Body of pancreas (tissue), 4 donors: Measurements from ENCODE around the gene ADORA2A. TPM values are rescaled to one million over a fixed set of nuclear protein-coding genes. Genes with fewer than 3 reads are reported as not detected.

Source experiments
- ATAC-seq: fragments of 150-250 bp; one replicate; pipeline ENCODE4 v1.9.1; 2016
- DNase-seq, 4 donors: peaks; one replicate each; pipeline ENCODE4 v3.0.0-alpha.2; 2019
- H3K27ac ChIP-seq, 4 donors: fragments of 200-600 bp; sonication (generic); 1 replicate in 3 of 4; 2 replicates in 1 of 4; pipeline versions ENCODE4 v1.5.1 to v1.6.1; 2016 to 2019; ENCODE audit warnings: mild to moderate bottlenecking in 1 of 4, mixed read lengths in 1 of 4, moderate library complexity in 1 of 4
- H3K27me3 ChIP-seq, 2 donors: fragments of 200-600 bp; sonication (generic); one replicate each; pipeline ENCODE4 v1.6.0; 2016; ENCODE audit warnings: mild to moderate bottlenecking in 1 of 2
- H3K36me3 ChIP-seq, 2 donors: fragments of 200-600 bp; sonication (generic); replicated peaks in 1 of 2; 2 replicates each; pipeline ENCODE4 v1.5.1; 2016; ENCODE audit warnings: low read depth in 2 of 2; ENCODE audit not compliant: insufficient read depth in 1 of 2
- H3K4me1 ChIP-seq: fragments of 200-600 bp; sonication (generic); one replicate; pipeline ENCODE4 v1.6.0; 2016
- H3K4me3 ChIP-seq, 2 donors: fragments of 200-600 bp; sonication (generic); 1 replicate in 1 of 2; 2 replicates in 1 of 2; pipeline ENCODE4 v1.5.1; 2016 to 2019
- H3K9me3 ChIP-seq, 3 donors: fragments of 200-600 bp; sonication (generic); 1 replicate in 2 of 3; 2 replicates in 1 of 3; pipeline ENCODE4 v1.5.1; 2016
- POLR2A ChIP-seq, 3 donors: fragments of 450-650 bp; IDR thresholded peaks; one replicate each; pipeline ENCODE4 v1.6.1; 2016; ENCODE audit warnings: antibody characterized with exemption in 3 of 3, mild to moderate bottlenecking in 2 of 3
- WGBS, 2 donors: methylation state at CpG; one replicate each; pipeline ENCODE4 v1.1.5; 2017; 5-methylcytosine and 5-hydroxymethylcytosine counted together
- intact Hi-C: fragments of 100-400 bp; cut with DNase I; formaldehyde crosslinking; loops from one replicate; pipeline ENCODE4 v1.15.1; 2023
- total RNA-seq, 2 donors: library from RNA; depleted of rRNA; stranded (reverse); fragments of >200 nt; gene quantifications; one replicate each; pipeline ENCODE4 v1.1.0, GENCODE V29; 2016
- TF ChIP-seq, protein P1 (sequence below), 7 experiments: fragments of 450-650 bp in 4 of 7; fragments of 200-600 bp in 3 of 7; sonication (generic) in 3 of 7; IDR thresholded peaks; one replicate each; pipeline ENCODE4 v1.5.1; 2016 to 2019; ENCODE audit warnings: antibody characterized with exemption in 7 of 7

Gene ADORA2A
- total RNA-seq, 2 donors from 2014 or later = 2.1 to 19.4 TPM

DNA sequence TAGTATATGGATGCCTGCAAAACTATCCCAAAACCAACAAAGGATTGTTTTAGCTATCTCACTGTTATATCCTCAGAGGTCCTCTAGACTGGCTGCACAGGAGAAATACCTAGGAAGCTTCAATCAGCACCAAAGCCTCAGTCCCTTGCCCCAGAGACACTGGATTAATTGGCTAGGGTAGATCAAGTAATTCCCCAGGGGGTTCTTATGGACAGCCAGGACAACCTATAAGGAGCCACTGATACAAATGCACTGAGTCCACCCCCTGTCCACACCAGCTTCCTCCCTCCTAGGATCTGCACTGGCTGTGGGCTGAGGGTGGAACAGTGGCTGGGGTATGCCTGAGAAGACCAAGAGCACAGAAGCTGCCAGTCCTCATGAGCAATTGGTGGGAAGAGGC, 16.3 kb downstream of the ADORA2A start:
- no peaks in the 10 kb centered on the region for H3K36me3 ChIP-seq
- TF ChIP-seq POLR2A (IDR thresholded peaks at IDR 0.05) = no peak
- TF ChIP-seq, protein P1, sequence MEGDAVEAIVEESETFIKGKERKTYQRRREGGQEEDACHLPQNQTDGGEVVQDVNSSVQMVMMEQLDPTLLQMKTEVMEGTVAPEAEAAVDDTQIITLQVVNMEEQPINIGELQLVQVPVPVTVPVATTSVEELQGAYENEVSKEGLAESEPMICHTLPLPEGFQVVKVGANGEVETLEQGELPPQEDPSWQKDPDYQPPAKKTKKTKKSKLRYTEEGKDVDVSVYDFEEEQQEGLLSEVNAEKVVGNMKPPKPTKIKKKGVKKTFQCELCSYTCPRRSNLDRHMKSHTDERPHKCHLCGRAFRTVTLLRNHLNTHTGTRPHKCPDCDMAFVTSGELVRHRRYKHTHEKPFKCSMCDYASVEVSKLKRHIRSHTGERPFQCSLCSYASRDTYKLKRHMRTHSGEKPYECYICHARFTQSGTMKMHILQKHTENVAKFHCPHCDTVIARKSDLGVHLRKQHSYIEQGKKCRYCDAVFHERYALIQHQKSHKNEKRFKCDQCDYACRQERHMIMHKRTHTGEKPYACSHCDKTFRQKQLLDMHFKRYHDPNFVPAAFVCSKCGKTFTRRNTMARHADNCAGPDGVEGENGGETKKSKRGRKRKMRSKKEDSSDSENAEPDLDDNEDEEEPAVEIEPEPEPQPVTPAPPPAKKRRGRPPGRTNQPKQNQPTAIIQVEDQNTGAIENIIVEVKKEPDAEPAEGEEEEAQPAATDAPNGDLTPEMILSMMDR (IDR thresholded peaks at IDR 0.05) = no peak
- H3K27me3 ChIP-seq = no peaks in the 10 kb centered on the region
- no peaks in the 10 kb centered on the region for H3K9me3 ChIP-seq
- H3K4me3 ChIP-seq = no peak overlapping the region
- no peak overlapping the region for H3K27ac ChIP-seq
- DNase-seq (no peak), ATAC-seq (no peak)
- intact Hi-C loops = no loop called here
- H3K4me1 ChIP-seq = no peaks in the 10 kb centered on the region

DNA sequence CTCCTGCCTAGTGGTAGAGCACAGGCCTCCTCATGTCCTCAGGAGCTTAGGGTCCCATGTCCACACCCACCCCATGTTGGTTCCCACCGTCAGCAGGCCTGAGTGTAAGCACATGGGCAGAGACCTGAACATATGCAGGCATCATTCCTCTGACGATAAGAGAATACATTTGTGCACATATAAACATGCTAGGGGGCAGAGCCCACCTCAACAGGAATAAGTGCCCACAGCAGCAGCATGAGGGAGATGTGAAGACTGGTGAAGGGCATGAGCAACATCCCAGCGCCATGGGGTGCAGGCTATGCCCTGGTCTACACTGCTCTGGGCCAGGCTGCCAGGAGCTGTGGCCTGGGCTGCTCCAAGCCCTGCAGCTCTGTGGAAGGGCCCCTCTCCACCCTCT, 16.9 kb downstream of the ADORA2A start:
- 71 to 91% methylated on average over 2 to 3 of the region's 3 CpGs for WGBS, 2 donors
- Histone ChIP-seq H3K4me3 (no peak overlapping the region), H3K27me3 (no peaks in the 10 kb centered on the region), H3K9me3 (no peaks in the 10 kb centered on the region), H3K4me1 (no peaks in the 10 kb centered on the region), H3K27ac (no peak overlapping the region), H3K36me3 (no peaks in the 10 kb centered on the region)
- intact Hi-C loops = no loop called here
- TF ChIP-seq POLR2A (IDR thresholded peaks at IDR 0.05) = no peak
- TF ChIP-seq, protein P1 (IDR thresholded peaks at IDR 0.05) = no peak
- ATAC-seq (no peak), DNase-seq (no peak)

DNA sequence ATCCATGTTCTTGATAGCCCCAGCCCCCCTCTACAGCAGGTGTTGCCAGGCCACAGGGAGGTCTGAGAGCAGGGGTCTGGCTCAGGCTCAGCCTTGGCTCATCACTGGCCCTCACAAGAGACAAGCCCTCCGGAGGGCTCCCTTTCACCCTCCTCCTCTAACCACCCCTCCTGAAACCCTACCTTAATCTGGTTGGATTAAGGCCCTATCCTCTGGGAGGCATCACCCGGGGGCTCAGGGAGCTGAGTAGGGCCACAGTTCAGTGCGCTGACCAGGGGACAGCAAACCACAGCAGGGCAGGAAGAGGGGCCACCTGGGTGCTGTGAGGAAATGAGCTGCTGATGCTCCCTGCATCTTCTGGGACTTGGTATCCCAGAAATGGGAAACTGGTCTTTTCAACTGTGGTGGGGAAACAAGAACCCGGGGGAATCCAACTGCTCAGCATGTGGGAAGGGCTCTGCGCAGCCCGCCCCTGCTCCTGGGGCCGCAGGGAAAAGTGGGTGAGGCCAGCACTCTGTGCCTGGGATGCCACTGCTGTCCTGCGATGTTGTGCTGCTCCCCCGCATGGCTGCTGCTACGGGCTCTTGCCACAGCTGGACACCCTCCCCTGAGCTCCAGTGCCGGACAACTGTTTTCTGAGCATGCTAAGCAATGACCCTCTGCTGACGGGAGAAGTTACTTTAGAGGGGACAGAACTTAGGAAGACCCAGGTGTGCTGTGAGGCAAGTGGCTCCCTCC, 17.5 kb downstream of the ADORA2A start:
- H3K4me1 ChIP-seq = no peaks in the 10 kb centered on the region
- H3K27ac ChIP-seq = no peak overlapping the region
- TF ChIP-seq, protein P1 (IDR thresholded peaks at IDR 0.05) = no peak
- no peak for TF ChIP-seq POLR2A (IDR thresholded peaks at IDR 0.05)
- WGBS, 2 donors = 81 to 85% methylated on average over 6 to 10 of the region's 12 CpGs
- H3K27me3 ChIP-seq = no peaks in the 10 kb centered on the region
- H3K4me3 ChIP-seq = no peak overlapping the region
- intact Hi-C loops = no loop called here
- DNase-seq (no peak), ATAC-seq (no peak)
- H3K9me3 ChIP-seq = no peaks in the 10 kb centered on the region
- H3K36me3 ChIP-seq = no peaks in the 10 kb centered on the region

DNA sequence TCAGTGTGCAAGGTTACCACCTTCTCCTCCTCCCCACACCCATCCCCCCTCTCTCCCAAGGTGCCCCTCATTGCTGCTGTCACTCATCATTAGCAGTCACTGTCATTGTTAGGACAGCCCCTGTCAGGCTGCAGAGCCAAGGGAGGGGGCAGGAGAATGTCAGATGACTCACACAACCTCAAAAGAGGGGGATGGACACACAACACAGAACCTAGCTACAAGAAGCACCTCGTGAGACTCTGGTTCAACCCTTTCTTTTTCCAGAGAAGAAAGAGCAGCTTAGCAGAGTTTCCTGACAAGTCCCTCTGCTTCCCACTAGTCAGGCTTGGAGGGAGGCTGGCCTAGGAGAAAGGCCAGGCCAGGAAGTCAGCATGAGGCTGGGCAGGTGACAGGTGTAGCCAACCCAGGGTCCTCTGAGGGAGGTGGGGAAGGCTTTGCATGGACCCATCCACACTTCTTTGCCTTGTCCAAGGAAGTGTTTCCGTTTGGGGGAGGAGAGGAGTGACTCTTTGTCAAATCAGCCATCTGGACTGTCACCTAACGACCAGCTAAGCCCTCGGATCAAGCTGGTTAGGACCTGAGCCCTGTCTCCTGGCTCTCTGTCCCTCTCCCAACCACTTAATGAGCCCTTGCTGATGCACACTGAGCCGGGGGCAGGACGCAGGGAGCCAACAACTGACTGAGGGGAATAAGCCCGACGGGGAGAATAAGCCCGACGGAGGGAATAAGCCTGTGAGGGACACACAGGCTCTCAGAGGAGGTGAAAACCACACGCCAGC, 18.3 kb downstream of the ADORA2A start:
- no peak for ATAC-seq
- no peaks in the 10 kb centered on the region for H3K27me3 ChIP-seq
- intact Hi-C loops = no loop called here
- H3K4me3 ChIP-seq = no peak overlapping the region
- 78 to 80% methylated on average over 10 to 11 of the region's 11 CpGs for WGBS, 2 donors
- no peaks in the 10 kb centered on the region for H3K4me1 ChIP-seq
- no peaks in the 10 kb centered on the region for H3K36me3 ChIP-seq
- TF ChIP-seq POLR2A (IDR thresholded peaks at IDR 0.05) = no peak
- TF ChIP-seq, protein P1 (IDR thresholded peaks at IDR 0.05) = no peak
- H3K27ac ChIP-seq = no peak overlapping the region
- no peaks in the 10 kb centered on the region for H3K9me3 ChIP-seq
- DNase-seq = no peak
